SK-N-SH (cell line): ENCODE measurements around the gene ZNF700.

ENCODE experiments used
- CTCF ChIP-seq: fragments of 200-600 bp; sonication (generic); IDR thresholded peaks from 2 replicates; pipeline ENCODE4 v1.6.1; 2017; ENCODE audit warnings: antibody characterized with exemption, mild to moderate bottlenecking, moderate library complexity
- EP300 ChIP-seq, 2 experiments: IDR thresholded peaks; 2 replicates each; pipeline versions ENCODE4 v1.4.0 to v1.6.1; 2012; ENCODE audit warnings: borderline replicate concordance in 1 of 2, low read depth in 1 of 2, low read length in 1 of 2
- EZH2phosphoT487 ChIP-seq: fragments of 200-600 bp; sonication (generic); IDR thresholded peaks from 2 replicates; pipeline ENCODE4 v1.6.1; 2017; ENCODE audit warnings: low read depth, mixed run types, mild to moderate bottlenecking, antibody characterized with exemption, moderate library complexity, borderline replicate concordance
- POLR2AphosphoS5 ChIP-seq: IDR thresholded peaks from 2 replicates; pipeline ENCODE4 v1.6.1; 2012; ENCODE audit warnings: low read depth, low read length
- SIN3A ChIP-seq: IDR thresholded peaks from 2 replicates; pipeline ENCODE4 v1.6.1; 2012; ENCODE audit warnings: low read depth, mild to moderate bottlenecking, low read length, moderate library complexity, borderline replicate concordance
- SMC3 ChIP-seq: IDR thresholded peaks from 2 replicates; pipeline ENCODE4 v1.6.1; 2012; ENCODE audit warnings: low read depth, low read length, improper control_type of control experiment
- TAF1 ChIP-seq: IDR thresholded peaks from 2 replicates; pipeline ENCODE4 v1.6.1; 2012; ENCODE audit warnings: low read depth, mild to moderate bottlenecking, low read length, moderate library complexity, borderline replicate concordance
- TCF12 ChIP-seq: IDR thresholded peaks from 2 replicates; pipeline ENCODE4 v1.4.0; 2012
- USF1 ChIP-seq: IDR thresholded peaks from 2 replicates; pipeline ENCODE4 v1.4.0; 2012; ENCODE audit warnings: low read depth, borderline replicate concordance
- USF2 ChIP-seq: fragments of 150-350 bp; IDR thresholded peaks from 2 replicates; pipeline ENCODE4 v1.6.1; 2017; ENCODE audit warnings: antibody characterized with exemption, low read length, low read depth, borderline replicate concordance
- TF ChIP-seq, protein P1 (sequence below): IDR thresholded peaks from 2 replicates; pipeline ENCODE4; 2012

DNA sequence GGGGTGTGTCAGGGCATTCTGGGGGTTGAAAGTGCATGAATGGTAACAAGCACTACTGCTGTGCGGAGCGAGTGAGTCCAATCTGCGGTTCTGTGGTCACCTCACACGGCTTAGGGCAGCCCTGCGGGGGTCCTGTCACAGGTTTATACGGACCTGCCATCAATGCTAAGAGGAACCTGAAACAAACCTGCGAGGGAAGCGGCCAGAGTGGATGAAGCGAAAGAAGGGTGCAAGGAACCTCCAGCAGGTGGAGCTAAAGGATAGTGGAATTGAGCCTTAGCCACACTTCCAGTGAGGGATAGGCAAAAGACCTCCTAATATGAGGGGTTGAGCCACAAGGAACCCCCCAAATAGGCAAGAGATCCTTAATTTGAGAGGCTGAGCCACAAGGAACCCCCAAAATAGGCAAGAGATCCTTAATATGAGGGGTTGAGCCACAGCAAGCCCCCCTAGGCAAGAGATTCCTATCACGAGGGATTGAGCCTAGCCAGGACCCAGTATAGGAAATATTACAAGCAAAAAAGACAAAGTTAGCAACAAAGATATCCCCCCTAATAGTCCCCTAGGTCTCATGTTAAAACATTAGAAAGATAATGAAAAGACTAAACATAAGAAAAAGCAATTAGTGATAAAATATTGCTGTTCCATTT lies 43.6 kb upstream of the ZNF700 start:
- TF ChIP-seq CTCF = peak; percentile 59
- TF ChIP-seq, protein P1, sequence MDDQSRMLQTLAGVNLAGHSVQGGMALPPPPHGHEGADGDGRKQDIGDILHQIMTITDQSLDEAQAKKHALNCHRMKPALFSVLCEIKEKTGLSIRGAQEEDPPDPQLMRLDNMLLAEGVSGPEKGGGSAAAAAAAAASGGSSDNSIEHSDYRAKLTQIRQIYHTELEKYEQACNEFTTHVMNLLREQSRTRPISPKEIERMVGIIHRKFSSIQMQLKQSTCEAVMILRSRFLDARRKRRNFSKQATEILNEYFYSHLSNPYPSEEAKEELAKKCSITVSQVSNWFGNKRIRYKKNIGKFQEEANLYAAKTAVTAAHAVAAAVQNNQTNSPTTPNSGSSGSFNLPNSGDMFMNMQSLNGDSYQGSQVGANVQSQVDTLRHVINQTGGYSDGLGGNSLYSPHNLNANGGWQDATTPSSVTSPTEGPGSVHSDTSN = no peak
- TF ChIP-seq TCF12 = no peak
- no peak for TF ChIP-seq SIN3A
- TF ChIP-seq EZH2phosphoT487 = no peak
- TF ChIP-seq TAF1 = no peak
- TF ChIP-seq POLR2AphosphoS5 = no peak
- TF ChIP-seq USF1 = no peak
- TF ChIP-seq EP300 (IDR thresholded peaks at IDR 0.05; ENCODE audit: borderline replicate concordance in 1 of 2, low read depth in 1 of 2, low read length in 1 of 2) = no peak
- no peak for TF ChIP-seq USF2
- peak; percentile 55 for TF ChIP-seq SMC3
